Ovary (tissue), 9 donors: Measurements from ENCODE around the gene PTPRN2. TPM values are rescaled to one million over a fixed set of nuclear protein-coding genes. Genes with fewer than 3 reads are reported as not detected.

Experiments
- DNase-seq, 5 donors: peaks; one replicate each; pipeline ENCODE4 v3.0.0-alpha.2; 2019 to 2020
- H3K27ac ChIP-seq, 2 donors: fragments of 200-600 bp; one replicate each; pipeline versions ENCODE4 v1.5.1 to v1.8.0; 2019 to 2022
- H3K27me3 ChIP-seq: fragments of 200-600 bp; one replicate; pipeline ENCODE4 v1.8.0; 2022
- H3K36me3 ChIP-seq: fragments of 200-600 bp; sonication (generic); one replicate; pipeline ENCODE4 v1.5.1; 2019
- H3K4me1 ChIP-seq: one replicate; pipeline ENCODE4 v1.8.1; 2013; ENCODE audit warnings: mild to moderate bottlenecking, moderate library complexity; ENCODE audit not compliant: insufficient read depth
- H3K4me3 ChIP-seq: fragments of 200-600 bp; sonication (generic); one replicate; pipeline ENCODE4 v1.5.1; 2017
- H3K9me3 ChIP-seq, 2 donors: fragments of 200-600 bp in 1 of 2; sonication (generic) in 1 of 2; one replicate each; pipeline versions ENCODE4 v1.5.1 to v1.8.1; 2013 to 2019; ENCODE audit warnings: mild to moderate bottlenecking in 1 of 2, moderate library complexity in 1 of 2
- EP300 ChIP-seq: sonication (generic); formaldehyde crosslinking; IDR thresholded peaks from one replicate; pipeline ENCODE4 v1.6.1; 2017; ENCODE audit warnings: antibody characterized with exemption
- POLR2A ChIP-seq: fragments of 450-650 bp; IDR thresholded peaks from one replicate; pipeline ENCODE4 v1.6.1; 2017; ENCODE audit warnings: antibody characterized with exemption, mild to moderate bottlenecking, moderate library complexity
- WGBS, 3 donors: extraction: QIAGEN DNeasy Blood & Tissue Kit in 1 of 3; methylation state at CpG; one replicate each; pipeline versions ENCODE4 v1.1.5 to v1.1.7; 2013 to 2017; 5-methylcytosine and 5-hydroxymethylcytosine counted together
- intact Hi-C, 4 donors: fragments of 100-400 bp; cut with DNase I; formaldehyde crosslinking; loops; one replicate each; pipeline versions ENCODE4 v1.11.0 to v1.15.1; 2022 to 2023
- polyA plus RNA-seq, 2 donors: library from polyadenylated mRNA; stranded (reverse); fragments of 200-250 nt in 1 of 2; fragments of 350-450 nt in 1 of 2; fragmentation: Illumina TruSeq in 1 of 2; extraction: RNeasy Lipid Tissue Mini Kit (QIAGEN cat#74804) in 1 of 2; gene quantifications; one replicate each; pipeline ENCODE4 v1.2.3, GENCODE V29; 2013 to 2014
- total RNA-seq, 7 donors: library from RNA; depleted of rRNA in 2 of 7; stranded (reverse); fragments of >200 nt in 2 of 7; fragmentation: NEBNext Ultra II Directional in 3 of 7; extraction: Animal tissue kit (Norgen Biotek cat#: 25700) in 3 of 7; gene quantifications; one replicate each; pipeline versions ENCODE4 v1.1.0 to v1.2.4, GENCODE V29; 2016 to 2023
- TF ChIP-seq, protein P1 (sequence below), 3 donors: fragments of 450-650 bp in 2 of 3; fragments of 200-600 bp in 1 of 3; IDR thresholded peaks; one replicate each; pipeline versions ENCODE4 v1.5.1 to v1.8.0; 2016 to 2022; ENCODE audit warnings: antibody characterized with exemption in 3 of 3, mild to moderate bottlenecking in 1 of 3
- donor health status: DM: no; HTN: no; CAD: no; lungs with moderate emphysema.
- donor health status: DM: no; HTN: no; CAD: no.
- donor health status: Bipolar disorder and iron deficiency.
- donor health status: DM: yes; HTN: yes; CAD: no.
- donor health status: DM: no; HTN: no; CAD: no.
- donor health status: DM: yes; HTN: yes; CAD: no.

Gene PTPRN2
- total and polyA plus RNA-seq, 9 donors: 3.5 to 11.1 (median 5.9) TPM

DNA sequence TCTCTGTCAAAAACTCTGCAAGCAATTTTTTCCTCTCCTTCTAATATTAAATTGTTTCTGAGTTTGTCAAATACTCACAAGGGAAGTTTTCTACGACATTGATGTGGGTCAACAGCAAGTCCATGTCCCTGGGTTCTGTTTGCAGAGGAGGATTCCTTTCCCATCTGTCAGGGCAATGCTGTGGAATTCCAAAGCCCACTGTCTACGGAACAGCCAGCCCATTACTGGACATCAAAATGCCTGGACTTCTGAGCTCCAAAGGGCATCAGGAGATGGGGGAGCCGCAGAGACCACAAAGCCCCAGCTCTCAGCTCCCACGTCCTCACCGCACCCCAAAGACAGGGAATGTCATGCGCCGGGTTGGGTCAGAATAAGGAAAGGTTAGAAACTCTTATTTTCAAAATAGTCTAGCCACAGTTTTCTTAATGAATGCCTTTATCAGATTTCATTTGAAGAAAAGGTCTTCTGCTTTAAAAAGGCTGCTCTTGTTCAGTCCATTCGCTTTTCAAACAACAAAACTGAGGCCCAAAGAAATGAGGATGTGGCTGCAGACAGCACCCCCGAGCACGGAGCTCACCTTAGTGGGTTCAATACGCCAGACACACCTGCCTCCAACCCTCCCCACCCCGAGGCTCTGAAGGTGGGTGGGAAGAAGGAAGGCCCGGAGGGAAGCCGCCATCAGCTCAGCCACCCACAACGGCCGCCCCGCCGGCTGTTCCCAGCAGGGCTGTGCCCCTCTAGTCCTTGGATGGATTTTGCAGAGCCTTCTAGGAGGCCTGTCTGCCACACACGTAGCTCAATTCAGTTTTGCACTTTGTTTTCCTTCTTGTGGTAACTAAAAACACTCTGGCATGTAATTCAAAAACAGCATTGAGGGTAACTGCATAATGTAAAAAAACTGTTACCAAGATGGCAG, 44.7 kb downstream of the PTPRN2 start:
- 70 to 74% (median 72%) methylated on average over 19 of the region's 19 CpGs for WGBS, 3 donors
- H3K27me3 ChIP-seq: no peaks in the 10 kb centered on the region
- TF ChIP-seq, protein P1, sequence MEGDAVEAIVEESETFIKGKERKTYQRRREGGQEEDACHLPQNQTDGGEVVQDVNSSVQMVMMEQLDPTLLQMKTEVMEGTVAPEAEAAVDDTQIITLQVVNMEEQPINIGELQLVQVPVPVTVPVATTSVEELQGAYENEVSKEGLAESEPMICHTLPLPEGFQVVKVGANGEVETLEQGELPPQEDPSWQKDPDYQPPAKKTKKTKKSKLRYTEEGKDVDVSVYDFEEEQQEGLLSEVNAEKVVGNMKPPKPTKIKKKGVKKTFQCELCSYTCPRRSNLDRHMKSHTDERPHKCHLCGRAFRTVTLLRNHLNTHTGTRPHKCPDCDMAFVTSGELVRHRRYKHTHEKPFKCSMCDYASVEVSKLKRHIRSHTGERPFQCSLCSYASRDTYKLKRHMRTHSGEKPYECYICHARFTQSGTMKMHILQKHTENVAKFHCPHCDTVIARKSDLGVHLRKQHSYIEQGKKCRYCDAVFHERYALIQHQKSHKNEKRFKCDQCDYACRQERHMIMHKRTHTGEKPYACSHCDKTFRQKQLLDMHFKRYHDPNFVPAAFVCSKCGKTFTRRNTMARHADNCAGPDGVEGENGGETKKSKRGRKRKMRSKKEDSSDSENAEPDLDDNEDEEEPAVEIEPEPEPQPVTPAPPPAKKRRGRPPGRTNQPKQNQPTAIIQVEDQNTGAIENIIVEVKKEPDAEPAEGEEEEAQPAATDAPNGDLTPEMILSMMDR (IDR thresholded peaks at IDR 0.05): no peak
- TF ChIP-seq EP300: no peak
- TF ChIP-seq POLR2A: no peak
- intact Hi-C loops: no loop called here
- no peaks in the 10 kb centered on the region for H3K36me3 ChIP-seq
- H3K9me3 ChIP-seq: no peaks in the 10 kb centered on the region
- H3K4me1 ChIP-seq: no peaks in the 10 kb centered on the region
- no peak for DNase-seq
- H3K27ac ChIP-seq: no peak overlapping the region
- H3K4me3 ChIP-seq: no peak overlapping the region

DNA sequence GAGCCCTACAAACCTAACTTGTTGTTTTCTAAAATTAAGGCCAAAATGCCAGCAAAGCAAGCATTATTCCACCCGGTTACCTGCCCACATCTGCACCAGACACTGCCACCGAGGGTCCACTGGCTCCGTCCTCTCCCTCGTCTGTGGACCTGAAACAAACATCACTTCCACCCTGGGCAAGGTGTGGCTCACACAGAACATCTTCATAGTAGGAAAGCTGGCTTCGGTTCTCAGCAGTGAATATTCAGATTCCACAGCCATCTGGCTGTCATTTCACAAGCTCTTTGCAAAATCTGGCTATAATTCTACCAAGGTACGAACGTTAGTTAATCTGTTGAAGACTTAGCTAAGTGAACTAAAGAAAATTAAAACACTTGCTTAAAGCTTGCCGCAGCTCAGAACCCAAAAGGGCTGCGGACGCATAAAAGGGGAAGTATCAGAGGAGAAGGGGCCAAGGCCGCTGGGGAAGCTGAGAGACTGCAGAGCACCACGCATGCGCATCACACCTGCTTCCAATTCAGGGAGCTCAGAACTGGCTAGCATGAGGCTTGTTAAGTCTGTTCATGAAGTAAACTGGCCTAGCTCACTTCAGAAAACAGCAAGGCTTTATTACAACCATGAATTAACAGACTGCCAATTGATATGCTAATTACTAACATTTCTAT, 46.1 kb downstream of the PTPRN2 start:
- no peaks in the 10 kb centered on the region for H3K4me1 ChIP-seq
- WGBS, 3 donors: 36 to 52% (median 47%) methylated on average over 13 of the region's 13 CpGs
- H3K27me3 ChIP-seq: no peaks in the 10 kb centered on the region
- intact Hi-C loops: no loop called here
- no peak overlapping the region for H3K27ac ChIP-seq
- TF ChIP-seq EP300: no peak
- TF ChIP-seq, protein P1 (IDR thresholded peaks at IDR 0.05): no peak
- H3K36me3 ChIP-seq: no peaks in the 10 kb centered on the region
- no peak overlapping the region for H3K4me3 ChIP-seq
- no peaks in the 10 kb centered on the region for H3K9me3 ChIP-seq
- no peak for DNase-seq

GRCh38 chr7:158539711-158540146, 47.9 kb downstream of the PTPRN2 start:
- intact Hi-C loops: no loop called here
- WGBS, 3 donors: 87 to 89% (median 88%) methylated on average over 10 to 12 of the region's 12 CpGs
- no peak overlapping the region for H3K27ac ChIP-seq

DNA sequence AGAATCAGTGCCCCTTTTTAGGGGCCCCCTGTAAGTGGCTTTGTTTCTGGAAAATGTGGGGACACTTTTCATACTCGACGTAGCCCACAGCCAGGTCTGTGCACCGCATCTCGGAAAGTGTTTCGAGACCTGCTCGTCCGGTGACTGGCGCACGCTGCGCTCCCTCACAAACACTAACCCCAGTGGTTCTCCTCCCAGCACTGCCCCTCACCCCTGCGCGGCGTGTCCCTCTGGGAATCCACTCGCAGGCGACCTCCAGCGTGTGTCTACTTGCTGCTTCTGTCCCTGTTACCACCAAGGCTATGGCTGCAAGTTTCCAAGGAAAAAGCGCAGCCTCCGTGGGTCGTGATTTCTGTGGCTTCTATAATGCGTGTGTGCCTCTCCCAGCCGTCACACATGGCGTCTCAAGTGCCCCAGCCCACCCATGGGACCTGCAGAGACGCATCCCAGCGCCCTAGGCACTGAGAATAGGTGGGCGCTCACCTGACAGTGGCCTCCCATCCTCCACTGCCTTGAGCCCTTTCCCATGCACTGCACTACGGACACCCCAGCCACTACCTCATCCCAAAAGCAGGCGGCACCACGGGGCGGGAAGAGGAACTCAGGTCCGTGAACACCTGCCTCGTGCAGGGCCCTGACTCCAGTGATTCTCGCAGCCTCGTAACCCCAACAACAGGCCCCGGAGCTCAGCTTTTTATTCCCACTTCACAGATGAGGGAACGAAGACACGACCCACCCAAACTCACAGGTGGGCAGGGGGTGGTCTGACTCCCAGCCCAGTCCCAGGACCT, 49.3 kb downstream of the PTPRN2 start:
- Histone ChIP-seq H3K27me3 (no peaks in the 10 kb centered on the region), H3K9me3 (no peaks in the 10 kb centered on the region), H3K27ac (no peak overlapping the region), H3K4me1 (no peaks in the 10 kb centered on the region), H3K4me3 (no peak overlapping the region), H3K36me3 (no peaks in the 10 kb centered on the region)
- intact Hi-C loops: no loop called here
- DNase-seq: no peak
- TF ChIP-seq POLR2A: no peak
- no peak for TF ChIP-seq EP300
- TF ChIP-seq, protein P1 (IDR thresholded peaks at IDR 0.05): no peak
- 88 to 89% (median 88%) methylated on average over 36 of the region's 36 CpGs for WGBS, 3 donors

More at GRCh38 chr7:158539711-158540146, 47.9 kb downstream of the PTPRN2 start:
- TF ChIP-seq POLR2A: no peak
- TF ChIP-seq, protein P1 (IDR thresholded peaks at IDR 0.05): no peak
- DNase-seq: no peak
- H3K4me1 ChIP-seq: no peaks in the 10 kb centered on the region
- no peaks in the 10 kb centered on the region for H3K9me3 ChIP-seq
- no peaks in the 10 kb centered on the region for H3K27me3 ChIP-seq
- H3K4me3 ChIP-seq: no peak overlapping the region
- H3K36me3 ChIP-seq: no peaks in the 10 kb centered on the region
